Fibroblast of lung (primary cell): Measurements from ENCODE around the gene DNHD1.

Source experiments
- EZH2 ChIP-seq: IDR thresholded peaks from 2 replicates; pipeline ENCODE4 v1.5.1; 2012; ENCODE audit warnings: low read length, control low read depth, mild to moderate bottlenecking; ENCODE audit errors: missing control alignments
- TF ChIP-seq, protein P1 (sequence below), 2 donors: IDR thresholded peaks in 1 of 2; conservative IDR thresholded peaks in 1 of 2; 1 replicate in 1 of 2; 2 replicates in 1 of 2; pipeline ENCODE4 v1.5.1; 2011 to 2012; ENCODE audit warnings: low read length in 2 of 2, control low read depth in 1 of 2, inconsistent platforms in 1 of 2, low read depth in 1 of 2, mild to moderate bottlenecking in 1 of 2

DNA sequence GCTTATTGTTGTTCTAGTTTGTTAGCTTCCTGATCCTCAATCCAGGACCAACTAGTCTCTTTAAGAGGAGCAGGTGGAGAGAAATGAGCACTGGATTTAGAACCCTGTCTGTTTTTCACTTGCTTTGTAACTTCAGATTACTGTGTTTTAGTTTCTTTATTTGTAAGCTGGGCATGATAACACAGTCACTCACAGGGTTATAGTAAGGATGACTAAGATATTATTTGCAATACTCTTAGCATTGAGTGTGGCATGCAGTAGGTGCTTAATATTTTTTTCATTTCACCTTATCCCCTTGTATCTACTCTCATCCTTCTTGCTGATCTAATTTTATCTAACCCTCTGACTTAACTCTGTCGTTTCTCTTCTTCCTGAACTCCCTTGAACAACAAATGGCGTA, 33.8 kb downstream of the DNHD1 start:
- TF ChIP-seq, protein P1, sequence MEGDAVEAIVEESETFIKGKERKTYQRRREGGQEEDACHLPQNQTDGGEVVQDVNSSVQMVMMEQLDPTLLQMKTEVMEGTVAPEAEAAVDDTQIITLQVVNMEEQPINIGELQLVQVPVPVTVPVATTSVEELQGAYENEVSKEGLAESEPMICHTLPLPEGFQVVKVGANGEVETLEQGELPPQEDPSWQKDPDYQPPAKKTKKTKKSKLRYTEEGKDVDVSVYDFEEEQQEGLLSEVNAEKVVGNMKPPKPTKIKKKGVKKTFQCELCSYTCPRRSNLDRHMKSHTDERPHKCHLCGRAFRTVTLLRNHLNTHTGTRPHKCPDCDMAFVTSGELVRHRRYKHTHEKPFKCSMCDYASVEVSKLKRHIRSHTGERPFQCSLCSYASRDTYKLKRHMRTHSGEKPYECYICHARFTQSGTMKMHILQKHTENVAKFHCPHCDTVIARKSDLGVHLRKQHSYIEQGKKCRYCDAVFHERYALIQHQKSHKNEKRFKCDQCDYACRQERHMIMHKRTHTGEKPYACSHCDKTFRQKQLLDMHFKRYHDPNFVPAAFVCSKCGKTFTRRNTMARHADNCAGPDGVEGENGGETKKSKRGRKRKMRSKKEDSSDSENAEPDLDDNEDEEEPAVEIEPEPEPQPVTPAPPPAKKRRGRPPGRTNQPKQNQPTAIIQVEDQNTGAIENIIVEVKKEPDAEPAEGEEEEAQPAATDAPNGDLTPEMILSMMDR (conservative IDR thresholded peaks at IDR 0.05 in 1 of 2, IDR thresholded peaks at IDR 0.05 in 1 of 2; ENCODE audit: low read depth in 1 of 2, low read length in 2 of 2) = no peak
- TF ChIP-seq EZH2 = no peak
